HUES48 (cell line): ENCODE measurements around the gene MTMR2.
"Not testable (repeated sequence)": the region's sequence is repeated elsewhere in the genome, so short reads cannot be mapped to it uniquely, and the experiment has no call there.

Source experiments
- H3K27ac ChIP-seq: one replicate; pipeline ENCODE4 v1.7.0; 2013; ENCODE audit warnings: low read depth, low read length, inconsistent platforms
- H3K27me3 ChIP-seq: 2 replicates; pipeline ENCODE4 v1.6.1; 2013; ENCODE audit warnings: mild to moderate bottlenecking, low read length; ENCODE audit not compliant: control insufficient read depth, insufficient read depth
- H3K36me3 ChIP-seq: 2 replicates; pipeline ENCODE4 v1.6.1; 2013; ENCODE audit warnings: low read length; ENCODE audit not compliant: control insufficient read depth, insufficient read depth
- H3K4me1 ChIP-seq: 2 replicates; pipeline ENCODE4 v1.6.1; 2013; ENCODE audit warnings: mild to moderate bottlenecking, low read length; ENCODE audit not compliant: control insufficient read depth, insufficient read depth
- H3K4me3 ChIP-seq: 2 replicates; pipeline ENCODE4 v1.5.1; 2013; ENCODE audit warnings: mild to moderate bottlenecking, low read depth, low read length
- H3K9ac ChIP-seq: 2 replicates; pipeline ENCODE4 v1.6.1; 2013; ENCODE audit warnings: mild to moderate bottlenecking, low read depth, low read length, moderate library complexity
- H3K9me3 ChIP-seq: 2 replicates; pipeline ENCODE4 v1.6.1; 2013; ENCODE audit warnings: low read length; ENCODE audit not compliant: control insufficient read depth, insufficient read depth

MTMR2 gene

GRCh38 chr11:95816037-95816436, 107.9 kb downstream of the MTMR2 start:
- Histone ChIP-seq H3K4me1 (no peaks in the 10 kb centered on the region), H3K27me3 (no peaks in the 10 kb centered on the region), H3K9me3 (no peaks in the 10 kb centered on the region), H3K36me3 (peaks cover 63% of the 10 kb centered on the region), H3K9ac (no peak overlapping the region), H3K27ac (no peak overlapping the region), H3K4me3 (no peak overlapping the region)

GRCh38 chr11:95811052-95811451, 112.9 kb downstream of the MTMR2 start:
- H3K4me3 ChIP-seq, H3K9me3 ChIP-seq, H3K9ac ChIP-seq, H3K27me3 ChIP-seq, H3K4me1 ChIP-seq, H3K27ac ChIP-seq: not testable (repeated sequence)
- H3K36me3 ChIP-seq, result peaks cover 41% of the 10 kb centered on the region

- not testable (repeated sequence) for H3K27ac ChIP-seq, H3K4me3 ChIP-seq, H3K27me3 ChIP-seq, H3K4me1 ChIP-seq, H3K9ac ChIP-seq
- peaks cover 51% of the 10 kb centered on the region for H3K36me3 ChIP-seq
- peaks cover 20% of the 10 kb centered on the region for H3K9me3 ChIP-seq
Observed at GRCh38 chr11:95806464-95806863, 117.4 kb downstream of the MTMR2 start.

GRCh38 chr11:95805869-95806268, 118.0 kb downstream of the MTMR2 start:
- H3K4me3 ChIP-seq, result no peak overlapping the region
- peaks cover 57% of the 10 kb centered on the region for H3K36me3 ChIP-seq
- no peak overlapping the region for H3K27ac ChIP-seq
- H3K4me1 ChIP-seq, result no peaks in the 10 kb centered on the region
- no peaks in the 10 kb centered on the region for H3K27me3 ChIP-seq
- H3K9ac ChIP-seq, result no peak overlapping the region
- peaks cover 20% of the 10 kb centered on the region for H3K9me3 ChIP-seq

- Histone ChIP-seq H3K9ac (no peak overlapping the region), H3K27ac (no peak overlapping the region), H3K4me1 (no peaks in the 10 kb centered on the region), H3K27me3 (no peaks in the 10 kb centered on the region), H3K36me3 (peaks cover 74% of the 10 kb centered on the region), H3K4me3 (no peak overlapping the region), H3K9me3 (peaks cover 20% of the 10 kb centered on the region)
Observed at GRCh38 chr11:95803973-95804372, 119.9 kb downstream of the MTMR2 start.

- Histone ChIP-seq H3K27me3 (no peaks in the 10 kb centered on the region), H3K4me1 (no peaks in the 10 kb centered on the region), H3K9me3 (peaks cover 20% of the 10 kb centered on the region), H3K27ac (no peak overlapping the region), H3K36me3 (peaks cover 76% of the 10 kb centered on the region), H3K9ac (no peak overlapping the region), H3K4me3 (no peak overlapping the region)
Observed at GRCh38 chr11:95802806-95803205, 121.1 kb downstream of the MTMR2 start.

GRCh38 chr11:95800438-95800837, 123.5 kb downstream of the MTMR2 start:
- no peak overlapping the region for H3K4me3 ChIP-seq
- H3K27ac ChIP-seq, result no peak overlapping the region
- H3K36me3 ChIP-seq, result peaks cover 59% of the 10 kb centered on the region
- no peaks in the 10 kb centered on the region for H3K4me1 ChIP-seq
- H3K9me3 ChIP-seq, result peaks cover 7% of the 10 kb centered on the region
- H3K9ac ChIP-seq, result no peak overlapping the region
- no peaks in the 10 kb centered on the region for H3K27me3 ChIP-seq

- peaks cover 5% of the 10 kb centered on the region; the same call in 1 of the 2 replicates for H3K4me1 ChIP-seq
- no peak overlapping the region for H3K9ac ChIP-seq
- H3K36me3 ChIP-seq, result peaks cover 50% of the 10 kb centered on the region
- H3K9me3 ChIP-seq, result peaks cover 4% of the 10 kb centered on the region; the same call in 1 of the 2 replicates
- H3K27ac ChIP-seq, result no peak overlapping the region
- no peak overlapping the region for H3K4me3 ChIP-seq
- H3K27me3 ChIP-seq, result no peaks in the 10 kb centered on the region
Observed at GRCh38 chr11:95799546-95799945, 124.4 kb downstream of the MTMR2 start.

GRCh38 chr11:95796501-95796900, 127.4 kb downstream of the MTMR2 start:
- Histone ChIP-seq H3K9me3 (no peaks in the 10 kb centered on the region), H3K4me1 (peaks cover 14% of the 10 kb centered on the region; the same call in 1 of the 2 replicates), H3K9ac (no peak overlapping the region), H3K4me3 (no peak overlapping the region), H3K27ac (no peak overlapping the region), H3K27me3 (no peaks in the 10 kb centered on the region), H3K36me3 (peaks cover 25% of the 10 kb centered on the region)

GRCh38 chr11:95795627-95796295, 128.1 kb downstream of the MTMR2 start:
- Histone ChIP-seq H3K9me3 (no peaks in the 10 kb centered on the region), H3K36me3 (peaks cover 18% of the 10 kb centered on the region), H3K4me1 (peaks cover 14% of the 10 kb centered on the region; the same call in 1 of the 2 replicates), H3K4me3 (no peak overlapping the region), H3K27ac (no peak overlapping the region), H3K27me3 (no peaks in the 10 kb centered on the region), H3K9ac (no peak overlapping the region)

GRCh38 chr11:95794086-95794485, 129.8 kb downstream of the MTMR2 start:
- Histone ChIP-seq H3K9me3 (no peaks in the 10 kb centered on the region), H3K27me3 (no peaks in the 10 kb centered on the region), H3K4me1 (peaks cover 14% of the 10 kb centered on the region; the same call in 1 of the 2 replicates), H3K9ac (no peak overlapping the region), H3K4me3 (no peak overlapping the region), H3K27ac (no peak overlapping the region), H3K36me3 (peaks cover 4% of the 10 kb centered on the region)
